Measurements from ENCODE around the gene LIPK.
"Not testable (repeated sequence)": the region's sequence is repeated elsewhere in the genome, so short reads cannot be mapped to it uniquely, and the experiment has no call there.

Gene LIPK, protein sequence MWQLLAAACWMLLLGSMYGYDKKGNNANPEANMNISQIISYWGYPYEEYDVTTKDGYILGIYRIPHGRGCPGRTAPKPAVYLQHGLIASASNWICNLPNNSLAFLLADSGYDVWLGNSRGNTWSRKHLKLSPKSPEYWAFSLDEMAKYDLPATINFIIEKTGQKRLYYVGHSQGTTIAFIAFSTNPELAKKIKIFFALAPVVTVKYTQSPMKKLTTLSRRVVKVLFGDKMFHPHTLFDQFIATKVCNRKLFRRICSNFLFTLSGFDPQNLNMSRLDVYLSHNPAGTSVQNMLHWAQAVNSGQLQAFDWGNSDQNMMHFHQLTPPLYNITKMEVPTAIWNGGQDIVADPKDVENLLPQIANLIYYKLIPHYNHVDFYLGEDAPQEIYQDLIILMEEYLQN

GRCh38 chr10:88705958-88706357 lies at the start of gene LIPK:
Gene LIPK (plus strand): TSS chr10:88706249. CDS start chr10:88724544, 18,295 bp downstream.
- no peak for DNase-seq (ENCODE audit: low read depth in 1 of 2, low spot score in 1 of 2)

GRCh38 chr10:88657901-88658300 lies 48.1 kb upstream of the LIPK start:
- no peak for DNase-seq (ENCODE audit: low read depth in 1 of 2, low spot score in 1 of 2)

DNA sequence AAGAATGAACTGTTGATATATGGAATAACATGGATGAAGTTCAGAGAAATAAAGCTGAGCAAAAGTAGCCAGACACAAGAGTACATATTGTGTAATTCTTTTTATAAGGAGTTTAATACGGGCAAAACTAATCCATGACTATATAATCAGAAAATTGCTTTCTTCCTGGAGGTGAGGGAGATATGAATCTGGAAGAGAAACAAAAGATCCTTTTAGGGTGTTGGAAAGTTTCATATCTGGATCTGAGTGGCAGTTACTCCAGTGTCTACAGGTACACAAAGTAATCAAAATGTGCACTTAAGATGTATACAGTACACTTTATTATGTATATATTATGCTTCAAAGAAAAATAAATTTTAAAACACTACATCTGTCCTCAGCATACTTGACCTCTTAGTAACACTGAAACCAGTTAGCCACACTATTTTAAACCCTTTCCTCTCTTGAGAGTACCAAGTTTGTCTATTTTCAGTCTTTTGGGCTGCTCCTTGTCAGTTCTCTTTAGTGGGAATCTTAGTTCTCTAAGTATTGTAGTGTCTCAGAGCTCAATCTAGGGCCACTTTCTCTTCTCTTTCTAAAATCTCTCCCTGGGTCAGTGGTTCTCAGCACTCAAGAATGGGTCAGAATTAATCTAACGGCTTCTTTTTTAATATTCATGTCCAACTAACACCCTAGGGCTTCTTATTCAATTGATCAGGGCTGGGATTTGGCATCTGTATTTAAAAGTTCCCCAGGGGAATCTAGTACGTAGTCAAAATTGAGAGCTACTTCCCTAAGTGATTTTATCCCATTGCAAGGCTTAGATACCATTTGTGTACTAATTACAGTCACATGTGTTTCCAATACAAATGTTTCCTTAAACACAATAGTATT lies 46.1 kb upstream of the LIPK start:
- DNase-seq (ENCODE audit: low read depth in 1 of 2, low spot score in 1 of 2), result no peak

DNA sequence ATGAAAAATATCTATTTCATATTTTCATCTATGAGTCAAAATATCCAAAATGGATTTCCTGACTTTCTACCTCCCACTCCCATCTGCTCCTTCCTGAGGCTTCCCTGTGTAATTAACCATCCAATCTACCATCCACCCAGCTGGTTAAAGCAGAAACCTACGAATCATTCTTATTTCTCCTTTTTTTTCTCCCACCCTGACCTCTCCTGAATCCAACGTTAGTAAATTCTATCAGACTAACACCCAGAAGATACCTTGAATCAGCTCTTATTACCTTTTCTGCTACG lies 45.5 kb upstream of the LIPK start:
- DNase-seq (ENCODE audit: low read depth in 1 of 2, low spot score in 1 of 2), result no peak

DNA sequence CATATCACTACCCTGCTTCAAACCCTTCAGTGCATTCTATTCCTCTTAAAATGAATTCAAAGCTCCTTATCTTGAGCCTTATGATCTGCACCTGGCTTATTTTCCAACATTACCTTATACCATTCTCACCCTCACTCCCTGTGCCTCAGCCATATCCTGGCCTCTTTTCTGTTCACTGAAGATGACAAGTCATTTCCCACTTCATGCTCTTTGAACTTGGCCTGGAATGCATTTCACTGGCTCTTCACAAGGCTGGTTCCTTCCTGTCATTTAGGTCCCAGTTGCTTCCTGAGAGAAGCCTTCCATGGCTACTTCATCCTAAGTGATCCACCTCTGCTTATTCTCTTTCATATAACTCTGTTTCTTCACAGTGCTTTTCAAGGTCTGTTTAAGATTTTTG lies 45.0 kb upstream of the LIPK start:
- no peak for DNase-seq (ENCODE audit: low read depth in 1 of 2, low spot score in 1 of 2)

DNA sequence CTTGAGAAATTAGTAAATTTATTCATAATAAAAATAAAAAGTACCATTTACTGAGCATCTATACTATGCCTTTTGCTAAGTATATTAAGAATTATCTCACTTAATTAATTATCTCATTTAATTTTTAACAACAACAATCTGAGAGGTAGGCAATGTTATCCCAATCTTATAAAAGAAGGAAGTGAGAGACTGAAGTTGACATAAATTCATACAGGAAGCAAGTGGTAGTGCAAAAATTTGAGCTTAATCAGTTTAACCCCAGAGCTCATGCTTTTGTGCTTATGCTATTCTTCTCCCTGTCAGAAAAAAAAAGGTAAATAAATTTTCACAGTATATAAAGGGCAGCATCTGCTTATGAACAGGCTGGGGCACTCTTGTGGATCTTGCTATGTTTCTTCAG lies 44.5 kb upstream of the LIPK start:
- DNase-seq (ENCODE audit: low read depth in 1 of 2, low spot score in 1 of 2), result no peak

DNA sequence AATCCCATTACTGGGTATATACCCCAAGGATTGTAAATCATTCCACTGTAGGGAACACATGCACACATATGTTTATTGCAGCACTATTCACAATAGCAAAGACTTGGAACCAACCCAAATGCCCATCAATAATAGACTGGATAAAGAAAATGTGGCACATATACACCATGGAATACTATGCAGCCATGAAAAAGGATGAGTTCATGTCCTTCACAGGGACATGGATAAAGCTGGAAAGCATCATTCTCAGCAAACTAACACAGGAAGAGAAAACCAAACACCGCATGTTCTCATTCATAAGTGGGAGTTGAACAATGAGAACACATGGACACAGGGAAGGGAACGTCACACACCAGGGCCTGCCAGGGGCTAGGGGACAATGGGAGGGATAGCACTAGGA lies 42.9 kb upstream of the LIPK start:
- DNase-seq (ENCODE audit: low read depth in 1 of 2, low spot score in 1 of 2), result not testable (repeated sequence)

GRCh38 chr10:88664142-88664541 lies 41.9 kb upstream of the LIPK start, which contains the start of gene LIPF:
Gene LIPF (plus strand): TSS chr10:88664442. CDS start chr10:88667298, 2,856 bp downstream.
- no peak for DNase-seq (ENCODE audit: low read depth in 1 of 2, low spot score in 1 of 2)

GRCh38 chr10:88668465-88668864 lies 37.6 kb upstream of the LIPK start:
- DNase-seq (ENCODE audit: low read depth in 1 of 2, low spot score in 1 of 2), result no peak

- DNase-seq (ENCODE audit: low read depth in 1 of 2, low spot score in 1 of 2), result peak in 1 of 2 donors; percentile 11
Measured at GRCh38 chr10:88670497-88670896, 35.6 kb upstream of the LIPK start.

DNA sequence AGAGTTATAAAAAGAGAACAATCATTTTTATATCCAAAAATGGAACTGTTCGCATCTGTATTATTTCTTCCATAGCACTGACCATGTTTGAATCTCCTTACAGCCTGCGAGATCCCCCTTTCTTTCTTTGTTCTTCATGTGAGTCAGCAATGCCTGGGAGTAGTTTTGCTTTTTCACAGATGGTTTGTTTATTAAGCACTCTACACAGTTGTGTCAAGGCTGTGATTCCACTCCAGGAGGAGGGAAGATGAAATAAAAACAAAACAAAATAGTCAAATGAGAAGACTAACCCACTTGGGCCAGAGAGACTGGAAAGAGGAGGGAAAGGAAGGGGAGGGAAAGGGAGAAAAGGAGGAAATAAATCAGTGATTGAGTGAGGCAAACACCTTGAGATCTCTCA lies 34.0 kb upstream of the LIPK start:
- no peak for DNase-seq (ENCODE audit: low read depth in 1 of 2, low spot score in 1 of 2)

GRCh38 chr10:88676283-88677060 lies 29.6 kb upstream of the LIPK start:
- DNase-seq (ENCODE audit: low read depth in 1 of 2, low spot score in 1 of 2), result no peak

GRCh38 chr10:88680958-88681357 lies 25.1 kb upstream of the LIPK start:
- no peak for DNase-seq (ENCODE audit: low read depth in 1 of 2, low spot score in 1 of 2)

DNA sequence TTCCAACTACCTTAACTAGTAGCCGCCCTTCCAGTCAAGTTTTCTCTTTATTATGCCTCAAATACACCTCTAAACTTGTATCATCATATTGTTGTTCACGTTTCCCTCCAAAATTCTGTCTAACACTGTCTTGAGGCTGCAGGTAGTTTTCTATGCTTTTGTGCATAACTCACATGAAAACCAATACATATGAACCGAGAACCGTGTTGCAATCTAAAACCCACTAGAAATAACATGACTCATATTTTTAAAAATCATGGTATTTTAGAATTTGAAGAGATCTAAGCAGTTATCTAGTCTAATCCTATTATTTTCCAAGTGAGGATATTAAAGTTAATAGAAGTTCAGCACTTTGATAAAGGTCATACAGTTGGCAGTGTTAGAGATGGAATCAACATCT lies 23.6 kb upstream of the LIPK start:
- no peak for DNase-seq (ENCODE audit: low read depth in 1 of 2, low spot score in 1 of 2)

GRCh38 chr10:88687853-88688467 lies 18.1 kb upstream of the LIPK start:
- DNase-seq (ENCODE audit: low read depth in 1 of 2, low spot score in 1 of 2), result peak in 1 of 2 donors; percentile 10

GRCh38 chr10:88689366-88689765 lies 16.7 kb upstream of the LIPK start:
- no peak for DNase-seq (ENCODE audit: low read depth in 1 of 2, low spot score in 1 of 2)

DNA sequence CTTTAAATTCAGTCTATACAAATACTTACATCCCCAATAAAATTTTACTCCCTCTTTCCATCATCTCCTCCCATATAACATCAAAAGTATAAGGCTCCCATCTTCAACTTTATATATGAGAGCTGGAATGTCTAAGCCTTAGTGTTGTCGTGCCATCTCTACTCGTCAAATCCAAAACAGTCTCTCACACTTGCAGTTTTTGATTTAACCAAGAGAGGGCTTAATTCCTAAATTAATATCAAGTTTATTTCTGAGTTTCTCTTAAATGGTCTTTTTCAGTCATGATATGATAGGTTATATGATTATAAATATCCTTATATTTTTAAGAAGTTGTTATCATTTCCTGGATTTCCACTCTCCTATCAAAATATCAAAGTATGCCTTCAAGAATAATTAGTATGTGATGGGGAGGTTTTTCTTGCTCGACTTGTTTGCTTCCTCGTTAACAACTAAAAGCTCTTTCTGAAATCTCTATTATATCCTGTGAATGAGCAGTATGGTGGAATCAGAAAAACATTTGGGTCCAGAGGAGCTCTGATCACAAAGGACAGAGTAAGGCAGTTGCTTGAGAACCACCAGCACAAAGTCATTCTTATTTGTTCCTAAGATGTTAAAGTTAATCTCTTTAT lies 12.5 kb upstream of the LIPK start:
- no peak for DNase-seq (ENCODE audit: low read depth in 1 of 2, low spot score in 1 of 2)

DNA sequence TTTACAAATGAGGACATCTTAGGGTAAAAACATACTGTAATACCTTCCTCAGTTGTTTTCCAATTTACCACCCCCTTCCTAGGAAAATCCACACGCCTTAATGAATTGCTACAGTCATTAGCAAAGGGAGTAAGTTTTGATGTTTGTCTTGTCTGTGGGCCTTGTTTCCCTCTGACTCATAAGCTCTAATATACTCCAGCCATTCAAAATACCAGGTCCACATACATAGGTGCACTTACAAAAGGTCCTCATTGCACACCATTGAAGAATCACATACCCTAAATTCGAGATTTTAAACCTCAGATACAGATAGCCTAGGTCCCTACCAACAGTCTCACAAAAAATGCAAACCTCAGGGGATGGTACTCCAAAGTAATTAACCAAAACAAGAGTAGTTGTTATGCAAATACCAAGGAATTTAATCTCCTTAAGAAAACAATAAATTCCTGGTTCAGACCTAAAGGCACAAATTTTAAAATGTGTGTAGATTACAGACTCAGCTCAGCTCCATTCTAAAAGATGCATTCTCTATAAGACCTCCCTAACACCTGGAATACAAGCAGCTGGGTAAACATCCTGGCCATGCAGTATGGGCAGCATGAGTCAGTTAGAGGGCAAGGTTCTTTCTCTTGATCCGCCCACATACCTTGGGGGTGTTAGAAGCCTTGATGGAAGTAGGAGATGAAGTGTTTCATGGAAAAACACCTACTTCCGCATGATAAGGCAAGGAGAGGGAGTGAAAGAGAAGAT lies 3.0 kb upstream of the LIPK start:
- DNase-seq (ENCODE audit: low read depth in 1 of 2, low spot score in 1 of 2), result no peak

GRCh38 chr10:88707429-88708155 lies 1.5 kb downstream of the LIPK start:
- DNase-seq (ENCODE audit: low read depth in 1 of 2, low spot score in 1 of 2), result peak in 1 of 2 donors; percentile 21
